PFSK-1 (cell line): ENCODE measurements around the gene TRAFD1.

Experiments used
- POLR2AphosphoS5 ChIP-seq: IDR thresholded peaks from 2 replicates; pipeline ENCODE4 v1.6.1; 2012; ENCODE audit warnings: low read depth, mild to moderate bottlenecking, control low read depth, low read length, moderate library complexity
- REST ChIP-seq, 2 experiments: IDR thresholded peaks; 2 replicates each; pipeline versions ENCODE4 v1.6.1 to v1.8.0; 2011 to 2012; ENCODE audit warnings: low read depth in 2 of 2, low read length in 2 of 2, control low read depth in 1 of 2, inconsistent platforms in 1 of 2, mild to moderate bottlenecking in 1 of 2, moderate library complexity in 1 of 2; ENCODE audit not compliant: insufficient read depth in 1 of 2
- SIN3A ChIP-seq: IDR thresholded peaks from 2 replicates; pipeline ENCODE4 v1.6.1; 2012; ENCODE audit warnings: mild to moderate bottlenecking, low read length, moderate library complexity, borderline replicate concordance; ENCODE audit not compliant: insufficient read depth
- TAF1 ChIP-seq: IDR thresholded peaks from 2 replicates; pipeline ENCODE4 v1.6.1; 2012; ENCODE audit warnings: low read length, control low read depth, borderline replicate concordance; ENCODE audit not compliant: insufficient read depth

DNA sequence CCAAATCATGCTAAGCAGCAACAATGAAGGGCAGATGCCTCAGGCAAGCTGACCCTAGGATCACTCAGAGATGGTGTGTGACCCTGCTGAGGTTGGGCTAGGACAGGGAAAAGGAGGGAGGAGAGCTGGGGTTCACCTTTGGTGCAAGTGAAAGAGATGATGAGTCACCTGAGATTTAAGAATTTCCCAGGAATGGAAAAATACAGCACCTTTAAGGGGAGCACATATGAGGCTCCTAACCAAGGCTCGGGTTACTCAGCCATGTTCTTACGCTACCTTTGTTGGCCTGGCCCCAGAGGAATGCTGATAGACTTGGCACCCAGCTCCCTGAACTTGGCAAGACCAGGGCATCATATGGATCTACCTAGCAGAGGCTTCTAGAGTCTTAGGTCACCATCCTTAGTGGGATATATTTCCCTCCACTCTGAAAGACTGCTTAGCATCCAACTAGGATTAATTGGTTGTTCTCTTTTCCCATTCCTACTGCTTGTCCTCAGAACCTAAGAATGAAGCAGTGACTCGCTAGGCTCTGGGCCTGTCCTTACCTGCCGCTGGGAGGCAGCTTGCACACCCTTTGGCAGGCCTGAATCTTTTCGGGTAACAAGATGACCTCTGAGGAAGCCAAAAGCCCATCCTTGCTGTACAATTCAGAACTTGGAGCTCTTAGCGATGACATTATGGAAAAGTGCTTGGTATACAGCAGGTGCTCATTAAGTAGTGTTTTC is 12.8 kb upstream of the TRAFD1 start:
- TF ChIP-seq POLR2AphosphoS5 = no peak
- TF ChIP-seq TAF1 = no peak
- no peak for TF ChIP-seq REST (IDR thresholded peaks at IDR 0.05; ENCODE audit: insufficient read depth in 1 of 2, low read depth in 2 of 2, low read length in 2 of 2)
- TF ChIP-seq SIN3A = no peak
